HG03064 (cell line): ENCODE results near the gene OTUB1.

ENCODE experiments used
- ATAC-seq: cut with Tn5 transposase; IDR thresholded peaks from one replicate; pipeline ENCODE4 v1.9.1; 2021; ENCODE audit warnings: low read depth; ENCODE audit not compliant: unreplicated experiment

OTUB1 gene

GRCh38 chr11:63974259-63975143 is 11.7 kb upstream of the OTUB1 start, which contains the start of gene COX8A:
TSS of gene COX8A (plus strand) at chr11:63974620. CDS start at chr11:63974681, 61 bp downstream.
- ATAC-seq: peak; percentile 97

DNA sequence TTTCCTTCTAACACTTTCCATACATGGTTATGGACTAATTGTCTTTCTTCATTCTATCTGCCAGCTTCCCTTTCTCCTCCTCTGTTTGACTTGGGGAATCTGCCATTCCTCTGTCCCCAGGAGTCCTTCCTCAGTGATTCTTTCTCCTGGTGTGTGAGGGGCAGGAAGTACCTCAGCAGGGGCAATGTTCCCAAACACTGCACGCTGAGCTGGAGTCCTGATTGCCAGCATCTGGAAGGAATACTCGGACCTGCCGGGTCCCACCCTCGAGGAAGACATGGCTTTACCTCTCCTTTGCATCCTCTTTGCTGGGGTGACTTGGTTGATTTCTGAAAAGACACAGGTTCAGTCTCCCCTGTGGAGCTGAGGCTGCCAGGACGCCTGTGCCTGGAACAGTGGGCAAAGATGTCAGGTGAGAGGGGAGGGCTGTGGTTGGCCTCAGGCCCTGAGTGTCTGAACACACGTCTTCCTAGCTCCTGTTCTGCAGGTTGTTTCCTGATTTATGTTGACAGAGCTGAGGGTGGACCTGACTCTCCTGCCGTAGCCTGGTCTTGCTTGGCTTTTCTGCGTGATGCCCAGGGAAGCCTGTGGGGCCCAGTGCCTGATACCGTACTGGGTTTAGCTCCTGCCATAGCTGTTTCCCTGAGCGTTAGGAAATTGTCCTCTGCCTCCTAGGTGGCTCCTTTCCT is 7.5 kb upstream of the OTUB1 start:
- no peak for ATAC-seq

DNA sequence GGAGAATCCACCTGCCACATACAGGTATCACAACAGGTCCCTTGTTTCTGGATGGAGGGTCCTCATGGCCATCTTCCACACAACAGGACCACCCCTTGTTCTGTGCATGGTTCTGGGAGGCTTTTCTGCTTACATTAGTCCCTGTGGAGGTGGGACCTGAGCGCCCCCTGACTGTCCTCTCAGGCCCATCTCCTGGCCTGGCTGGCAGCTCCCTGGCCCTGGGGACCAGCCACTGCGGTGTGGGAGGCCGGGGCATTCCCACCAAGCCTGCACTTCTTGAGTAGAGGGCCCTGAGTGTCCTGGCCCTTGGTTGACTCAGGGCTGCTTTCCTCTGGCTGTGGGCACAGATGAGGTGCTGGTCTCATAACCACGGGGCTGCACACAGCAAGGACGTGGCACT is 6.8 kb upstream of the OTUB1 start:
- no peak for ATAC-seq

- no peak for ATAC-seq
Observed at GRCh38 chr11:63985812-63986155, 454 bp upstream of the OTUB1 start.

DNA sequence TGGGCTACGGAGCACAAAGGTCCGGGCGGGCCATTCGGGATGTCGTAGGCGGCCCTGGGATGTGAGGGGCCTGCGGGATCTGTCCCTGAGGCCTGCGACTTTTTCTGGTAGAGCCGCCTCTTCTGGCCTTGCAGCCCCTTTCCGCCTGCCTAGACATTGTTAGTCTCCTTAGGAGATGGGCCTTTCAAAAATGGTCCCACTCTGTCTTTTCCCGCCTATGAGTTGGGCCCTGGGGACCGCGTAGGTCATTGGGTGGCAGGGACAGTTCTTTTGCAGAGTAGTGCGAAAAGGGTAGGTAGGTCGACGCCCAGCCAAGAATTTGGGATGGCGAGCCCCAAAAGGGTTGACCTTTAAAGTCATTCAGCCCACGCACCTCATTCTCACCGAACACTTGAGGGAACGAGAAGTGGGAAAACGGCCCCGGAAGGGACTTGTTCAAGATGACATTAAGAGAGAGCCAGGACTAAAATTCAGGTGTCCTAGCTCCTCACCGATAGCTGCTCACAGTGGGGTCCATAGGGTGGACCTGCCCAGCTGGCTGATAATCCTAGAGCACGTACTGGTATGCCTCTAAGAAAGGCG is 785 bp downstream of the OTUB1 start:
- no peak for ATAC-seq

GRCh38 chr11:63991558-63991957 is 5.3 kb downstream of the OTUB1 start:
- no peak for ATAC-seq

GRCh38 chr11:63993100-63993499 is 6.9 kb downstream of the OTUB1 start:
- no peak for ATAC-seq

DNA sequence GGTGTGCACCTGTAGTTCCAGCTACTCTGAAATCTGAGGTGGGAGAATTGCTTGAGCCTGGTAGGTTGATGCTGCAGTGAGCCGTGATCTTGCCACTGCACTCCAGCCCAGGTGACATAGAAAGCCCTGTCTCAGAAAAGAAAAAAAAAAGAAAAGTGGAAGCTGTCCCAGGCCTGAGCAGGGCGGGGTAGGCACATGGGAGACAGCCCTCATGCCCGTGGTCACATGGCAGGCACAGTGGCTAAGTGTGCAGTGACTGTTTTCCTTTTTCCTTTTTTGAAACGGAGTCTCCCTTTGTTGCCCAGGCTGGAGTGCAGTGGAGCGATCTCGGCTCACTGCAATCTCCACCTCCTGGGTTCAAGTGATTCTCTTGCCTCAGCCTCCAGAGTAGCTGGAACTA is 7.8 kb downstream of the OTUB1 start:
- ATAC-seq: no peak

DNA sequence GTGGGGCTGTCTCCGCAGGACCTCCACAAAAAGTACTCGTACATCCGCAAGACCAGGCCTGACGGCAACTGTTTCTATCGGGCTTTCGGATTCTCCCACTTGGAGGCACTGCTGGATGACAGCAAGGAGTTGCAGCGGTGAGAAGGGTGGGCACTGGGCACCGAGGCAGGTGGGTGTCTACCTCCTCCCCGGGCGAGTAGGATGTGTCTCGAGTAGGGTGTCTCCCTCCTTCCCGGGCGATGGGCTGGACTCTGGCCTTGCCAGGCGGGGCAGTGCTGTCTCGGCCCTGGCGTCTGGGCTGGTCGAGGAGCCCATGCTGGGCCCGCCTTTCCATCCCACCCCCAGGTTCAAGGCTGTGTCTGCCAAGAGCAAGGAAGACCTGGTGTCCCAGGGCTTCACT is 10.3 kb downstream of the OTUB1 start:
- no peak for ATAC-seq

- ATAC-seq: no peak
Observed at GRCh38 chr11:63997104-63997700, 11.0 kb downstream of the OTUB1 start.

- ATAC-seq: no peak
Observed at GRCh38 chr11:63997801-63998337, 11.6 kb downstream of the OTUB1 start.

DNA sequence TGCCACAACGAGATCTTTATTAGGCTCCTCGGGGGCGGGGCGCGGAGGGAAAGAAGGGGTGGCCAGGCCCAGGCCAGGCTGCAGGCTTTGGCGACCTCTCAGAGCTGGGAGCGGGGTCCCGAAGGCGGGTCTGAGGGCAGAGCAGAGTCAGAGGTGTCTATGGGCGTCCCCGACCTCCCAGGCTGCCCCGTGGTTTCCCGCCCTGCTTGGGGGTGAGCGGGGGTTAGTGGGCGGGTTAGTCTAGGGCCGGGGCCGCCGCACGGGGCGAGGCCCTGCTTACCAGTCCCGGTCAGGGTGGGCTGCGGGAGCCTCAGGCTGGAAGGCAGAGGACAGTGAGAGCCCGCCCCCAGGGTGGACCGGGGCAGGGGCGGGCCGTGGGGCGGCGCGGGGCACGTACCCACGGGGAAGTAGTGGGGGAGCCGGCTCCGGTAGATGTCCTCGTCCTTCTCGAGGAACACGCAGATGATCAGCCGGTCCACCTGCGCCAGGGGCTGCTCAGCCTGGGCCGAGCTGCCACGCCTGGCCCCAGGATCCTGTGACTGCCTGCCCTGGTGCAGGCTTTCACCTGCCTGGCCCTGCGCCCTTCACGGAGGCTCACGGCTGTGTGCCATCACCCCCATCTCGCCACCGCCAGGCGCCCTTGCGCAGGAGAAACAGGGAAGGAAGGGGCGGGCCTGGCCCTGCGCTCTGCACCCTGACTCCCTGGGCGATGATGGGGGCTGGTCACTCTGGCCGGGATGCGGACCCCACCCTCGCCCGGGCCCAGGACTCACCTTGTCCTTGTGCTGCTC is 12.5 kb downstream of the OTUB1 start:
- no peak for ATAC-seq

DNA sequence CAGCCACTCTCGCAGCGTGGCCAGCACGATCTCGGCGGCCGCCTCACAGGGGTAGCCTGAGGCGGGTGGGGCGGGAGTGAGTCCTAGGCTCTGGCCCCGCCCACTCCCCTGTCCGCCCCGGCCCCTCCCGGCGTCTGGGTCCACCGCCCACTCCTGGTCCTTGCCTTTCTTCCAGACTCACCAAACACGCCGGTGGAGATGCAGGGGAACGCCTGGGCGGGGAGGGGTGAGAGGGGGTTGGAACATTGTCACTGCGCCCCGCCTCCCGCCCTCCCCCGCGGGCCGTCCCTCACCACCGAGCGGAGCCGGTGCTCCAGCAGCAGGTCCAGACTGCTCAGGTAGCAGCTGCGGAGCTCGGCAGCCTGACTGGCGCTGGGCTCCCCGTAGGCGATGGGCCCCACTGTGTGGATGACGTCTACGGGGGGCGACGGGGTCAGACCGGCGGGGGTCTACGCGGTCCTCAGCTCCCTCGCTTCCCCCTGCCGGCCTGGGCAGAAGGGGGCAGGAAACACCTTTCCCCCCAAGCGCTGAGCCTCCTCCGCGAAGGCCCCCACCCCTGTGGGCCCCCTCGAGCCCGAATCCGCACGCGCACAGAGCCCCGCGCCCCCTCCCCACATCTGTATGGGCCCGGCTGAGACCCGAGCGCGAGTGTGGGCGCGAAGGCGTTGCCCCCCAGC is 13.2 kb downstream of the OTUB1 start:
- no peak for ATAC-seq

GRCh38 chr11:64000026-64000739 is 13.9 kb downstream of the OTUB1 start:
- no peak for ATAC-seq

GRCh38 chr11:64000740-64001483 is 14.7 kb downstream of the OTUB1 start:
- no peak for ATAC-seq

- ATAC-seq: no peak
Observed at GRCh38 chr11:64001484-64002420, 15.5 kb downstream of the OTUB1 start.
